ENCODE measurements around the gene INAVA. TPM values are rescaled to one million over a fixed set of nuclear protein-coding genes. Genes with fewer than 3 reads are reported as not detected.

INAVA gene, protein sequence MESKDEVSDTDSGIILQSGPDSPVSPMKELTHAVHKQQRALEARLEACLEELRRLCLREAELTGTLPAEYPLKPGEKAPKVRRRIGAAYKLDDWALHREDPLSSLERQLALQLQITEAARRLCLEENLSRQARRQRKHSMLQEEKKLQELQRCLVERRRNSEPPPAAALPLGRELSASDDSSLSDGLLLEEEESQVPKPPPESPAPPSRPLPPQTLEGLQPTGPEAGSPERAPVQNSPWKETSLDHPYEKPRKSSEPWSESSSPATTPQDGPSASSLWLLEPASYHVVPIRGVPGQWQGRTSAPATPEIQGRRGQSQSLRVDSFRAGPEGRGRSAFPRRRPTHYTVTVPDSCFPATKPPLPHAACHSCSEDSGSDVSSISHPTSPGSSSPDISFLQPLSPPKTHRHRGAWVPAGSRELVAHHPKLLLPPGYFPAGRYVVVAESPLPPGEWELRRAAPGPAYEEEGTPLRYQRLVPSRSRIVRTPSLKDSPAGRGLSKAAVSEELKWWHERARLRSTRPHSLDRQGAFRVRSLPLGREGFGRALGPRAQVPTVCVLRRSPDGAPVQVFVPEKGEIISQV
- 40.0 to 45.9 TPM (median 41.7 TPM) in 5 replicates for total RNA-seq (2022; extraction: Qiagen RNA extraction; ENCODE audit: low read depth)

DNA sequence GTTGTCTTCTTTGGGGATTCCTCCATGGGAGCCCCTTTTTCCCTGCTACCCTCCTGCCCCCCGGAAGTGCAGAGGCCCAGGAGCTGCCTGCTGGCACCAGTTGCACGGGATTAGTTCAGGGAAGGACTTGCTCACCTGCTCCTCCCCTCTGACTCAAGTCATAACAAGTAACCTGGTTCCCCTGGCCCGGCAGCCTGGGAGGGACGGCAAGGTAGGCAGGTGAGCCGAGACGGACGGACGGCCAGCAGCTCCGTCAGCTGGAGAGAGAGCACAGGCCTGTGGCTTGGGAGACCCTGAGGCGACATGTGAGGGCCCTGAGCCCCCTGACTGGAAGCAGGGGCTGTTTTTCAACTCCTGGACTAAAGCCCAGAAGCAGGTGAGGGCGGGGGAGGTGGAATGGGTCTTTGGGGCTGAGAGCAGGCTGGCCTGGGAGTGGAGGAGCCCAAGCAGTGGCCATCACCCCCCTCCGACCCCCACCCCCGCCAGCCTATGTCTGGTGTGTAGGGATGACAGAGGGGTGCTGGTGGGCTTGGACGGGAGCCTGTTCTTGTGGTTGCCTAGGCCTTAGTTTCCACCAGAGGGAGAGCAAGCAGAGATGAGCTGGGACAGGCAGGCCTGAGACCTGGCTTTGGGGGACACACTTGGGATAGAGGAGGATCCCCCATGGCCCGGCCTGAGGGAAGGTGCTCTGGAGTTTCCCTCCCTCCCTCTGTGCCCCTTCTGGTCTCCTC is at the start of gene INAVA:
Gene INAVA (plus strand): TSS at position 189 of the 731 bp plus-strand sequence. CDS start 3,501 bp downstream, outside the sequence.

DNA sequence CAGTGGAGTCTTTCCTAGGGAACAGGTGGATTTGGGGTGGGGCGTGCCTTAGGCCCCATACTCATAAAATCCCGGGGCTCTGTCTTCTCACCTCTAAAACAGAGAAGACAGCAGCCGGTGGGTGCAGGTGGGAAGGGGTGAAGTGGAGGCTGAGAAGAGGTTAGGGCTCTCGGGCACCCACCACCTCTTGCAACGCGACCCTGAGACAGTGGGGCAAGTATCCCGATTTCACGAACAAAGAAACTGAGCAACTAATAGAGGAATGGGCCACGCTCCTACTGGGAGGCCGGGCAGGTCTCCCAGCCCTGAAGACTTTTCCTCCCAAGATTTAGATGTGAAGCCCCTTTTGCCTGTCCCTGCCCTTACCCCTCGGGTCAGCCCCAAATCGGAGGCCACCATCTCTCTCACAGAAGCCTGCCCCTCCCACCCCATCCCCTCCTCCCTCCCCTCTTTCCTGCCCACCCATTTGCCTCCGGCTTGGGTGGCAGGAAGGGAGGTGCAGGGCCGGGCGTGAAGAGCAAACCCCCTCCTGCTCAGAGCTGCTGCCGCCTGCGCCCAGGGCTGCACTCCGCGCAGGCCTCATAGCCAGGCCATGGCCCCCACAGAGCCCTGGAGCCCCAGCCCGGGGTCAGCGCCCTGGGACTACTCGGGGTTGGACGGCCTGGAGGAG is 22.1 kb upstream of the INAVA start, which contains the start of gene GPR25:
Gene GPR25 (plus strand): TSS at position 536 of the 670 bp plus-strand sequence. CDS start 57 bp downstream, at position 593.

Other genes with a start within 250 kb of the INAVA start
- gene DDX59, start 225.0 kb upstream of the INAVA start, total RNA-seq (2022; extraction: Qiagen RNA extraction; ENCODE audit: low read depth), result 13.2 to 18.2 TPM (median 15.5 TPM) in 5 replicates
- 19.8 to 29.9 TPM (median 25.4 TPM) in 5 replicates for gene CAMSAP2, start 156.0 kb upstream of the INAVA start, total RNA-seq (2022; extraction: Qiagen RNA extraction; ENCODE audit: low read depth)
- gene GPR25, start 21.9 kb upstream of the INAVA start, total RNA-seq (2022; extraction: Qiagen RNA extraction; ENCODE audit: low read depth), result 0.11 TPM in 1 of 5 replicates, not detected in the others
- gene KIF21B, start 128.8 kb downstream of the INAVA start, total RNA-seq (2022; extraction: Qiagen RNA extraction; ENCODE audit: low read depth), result 2.1 to 3.7 TPM (median 3.6 TPM) in 5 replicates
- 0.01 TPM in 1 of 5 replicates, not detected in the others for gene CACNA1S, start 217.5 kb downstream of the INAVA start, total RNA-seq (2022; extraction: Qiagen RNA extraction; ENCODE audit: low read depth)
- gene ASCL5, start 232.3 kb downstream of the INAVA start, total RNA-seq (2022; extraction: Qiagen RNA extraction; ENCODE audit: low read depth), result 0.09 to 0.22 TPM (median 0.14 TPM) in 4 of 5 replicates, not detected in the other

Measured in A549 treated with DMSO at 1 μM for 4 hours (cell line).